OCI-LY1 (cell line): ENCODE measurements around the gene TTC13.

ENCODE experiments used
- H2AFZ ChIP-seq: fragments of 200-600 bp; sonication (generic), shearing (Covaris generic); 2 replicates; pipeline ENCODE4 v1.6.0; 2014; ENCODE audit warnings: antibody characterized with exemption, mild to moderate bottlenecking, low read length
- H3F3A ChIP-seq: fragments of 200-600 bp; sonication (generic), shearing (Covaris generic); 2 replicates; pipeline ENCODE4 v1.6.0; 2014; ENCODE audit warnings: mild to moderate bottlenecking, antibody characterized with exemption, low read length, moderate library complexity; ENCODE audit not compliant: insufficient read depth
- H3K27ac ChIP-seq: fragments of 200-600 bp; sonication (generic); 2 replicates; pipeline ENCODE4 v1.5.1; 2014; ENCODE audit warnings: low read length, mixed run types, mild to moderate bottlenecking, low read depth; ENCODE audit not compliant: poor library complexity, severe bottlenecking
- H3K27me3 ChIP-seq: fragments of 200-600 bp; sonication (generic); 2 replicates; pipeline ENCODE4 v1.6.0; 2014; ENCODE audit warnings: antibody characterized with exemption, mild to moderate bottlenecking, low read length, moderate library complexity; ENCODE audit not compliant: insufficient read depth
- H3K36me3 ChIP-seq: fragments of 200-600 bp; sonication (generic); 2 replicates; pipeline ENCODE4 v1.6.1; 2014; ENCODE audit warnings: mild to moderate bottlenecking, antibody characterized with exemption, low read length, moderate library complexity, mixed read lengths; ENCODE audit not compliant: insufficient read depth
- H3K4me1 ChIP-seq: fragments of 200-600 bp; sonication (generic); 2 replicates; pipeline ENCODE4 v1.5.1; 2014; ENCODE audit warnings: mild to moderate bottlenecking, low read length, moderate library complexity; ENCODE audit not compliant: insufficient read depth, severe bottlenecking
- H3K4me2 ChIP-seq: fragments of 200-600 bp; sonication (generic), shearing (Covaris generic); 2 replicates; pipeline ENCODE4 v1.6.1; 2014; ENCODE audit warnings: low read length
- H3K4me3 ChIP-seq: fragments of 200-600 bp; sonication (generic); 2 replicates; pipeline ENCODE4 v1.5.1; 2014; ENCODE audit warnings: low read length, low read depth, mild to moderate bottlenecking, mixed read lengths; ENCODE audit not compliant: poor library complexity, severe bottlenecking
- H3K79me2 ChIP-seq: fragments of 200-600 bp; shearing (Covaris generic); 2 replicates; pipeline ENCODE4 v1.6.1; 2016; ENCODE audit warnings: mixed run types, low read length, mixed read lengths; ENCODE audit not compliant: insufficient read depth
- H3K9ac ChIP-seq: fragments of 200-600 bp; sonication (generic), shearing (Covaris generic); 2 replicates; pipeline ENCODE4 v1.6.1; 2014; ENCODE audit warnings: mild to moderate bottlenecking, low read length, mixed read lengths
- H3K9me2 ChIP-seq: fragments of 200-600 bp; sonication (generic), shearing (Covaris generic); 2 replicates; pipeline ENCODE4 v1.6.1; 2014; ENCODE audit warnings: low read depth, mild to moderate bottlenecking, low read length, mixed read lengths
- H3K9me3 ChIP-seq: fragments of 200-600 bp; shearing (Covaris generic); 2 replicates; pipeline ENCODE4 v1.6.1; 2014; ENCODE audit warnings: low read length, mixed read lengths
- H4K20me1 ChIP-seq: fragments of 200-600 bp; sonication (generic), shearing (Covaris generic); 2 replicates; pipeline ENCODE4 v1.6.0; 2016; ENCODE audit warnings: mild to moderate bottlenecking, low read length; ENCODE audit not compliant: insufficient read depth
- EZH2 ChIP-seq: fragments of 200-600 bp; sonication (generic), shearing (Covaris generic); IDR thresholded peaks from 2 replicates; pipeline ENCODE4 v1.8.0; 2017; ENCODE audit warnings: borderline replicate concordance, mixed run types, mild to moderate bottlenecking, antibody characterized with exemption, low read length, moderate library complexity, mixed read lengths
- TF ChIP-seq, protein P1 (sequence below): fragments of 200-600 bp; sonication (generic), shearing (Covaris generic); IDR thresholded peaks from 2 replicates; pipeline ENCODE4 v1.5.1; 2017; ENCODE audit warnings: mild to moderate bottlenecking, antibody characterized with exemption, low read length, moderate library complexity, mixed read lengths

The TTC13 gene

GRCh38 chr1:230895452-230895851 is 83.2 kb downstream of the TTC13 start:
- no peak overlapping the region for H2AFZ ChIP-seq
- H3F3A ChIP-seq = no peaks in the 10 kb centered on the region
- H3K9me3 ChIP-seq = no peaks in the 10 kb centered on the region
- H3K79me2 ChIP-seq = no peaks in the 10 kb centered on the region
- no peaks in the 10 kb centered on the region for H4K20me1 ChIP-seq
- no peak overlapping the region for H3K9ac ChIP-seq
- H3K27ac ChIP-seq = no peak overlapping the region
- H3K27me3 ChIP-seq = no peaks in the 10 kb centered on the region
- H3K4me1 ChIP-seq = no peaks in the 10 kb centered on the region
- H3K36me3 ChIP-seq = no peaks in the 10 kb centered on the region
- H3K9me2 ChIP-seq = no peaks in the 10 kb centered on the region
- H3K4me3 ChIP-seq = no peak overlapping the region
- no peak overlapping the region for H3K4me2 ChIP-seq
- TF ChIP-seq EZH2 = no peak
- TF ChIP-seq, protein P1, sequence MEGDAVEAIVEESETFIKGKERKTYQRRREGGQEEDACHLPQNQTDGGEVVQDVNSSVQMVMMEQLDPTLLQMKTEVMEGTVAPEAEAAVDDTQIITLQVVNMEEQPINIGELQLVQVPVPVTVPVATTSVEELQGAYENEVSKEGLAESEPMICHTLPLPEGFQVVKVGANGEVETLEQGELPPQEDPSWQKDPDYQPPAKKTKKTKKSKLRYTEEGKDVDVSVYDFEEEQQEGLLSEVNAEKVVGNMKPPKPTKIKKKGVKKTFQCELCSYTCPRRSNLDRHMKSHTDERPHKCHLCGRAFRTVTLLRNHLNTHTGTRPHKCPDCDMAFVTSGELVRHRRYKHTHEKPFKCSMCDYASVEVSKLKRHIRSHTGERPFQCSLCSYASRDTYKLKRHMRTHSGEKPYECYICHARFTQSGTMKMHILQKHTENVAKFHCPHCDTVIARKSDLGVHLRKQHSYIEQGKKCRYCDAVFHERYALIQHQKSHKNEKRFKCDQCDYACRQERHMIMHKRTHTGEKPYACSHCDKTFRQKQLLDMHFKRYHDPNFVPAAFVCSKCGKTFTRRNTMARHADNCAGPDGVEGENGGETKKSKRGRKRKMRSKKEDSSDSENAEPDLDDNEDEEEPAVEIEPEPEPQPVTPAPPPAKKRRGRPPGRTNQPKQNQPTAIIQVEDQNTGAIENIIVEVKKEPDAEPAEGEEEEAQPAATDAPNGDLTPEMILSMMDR = no peak

DNA sequence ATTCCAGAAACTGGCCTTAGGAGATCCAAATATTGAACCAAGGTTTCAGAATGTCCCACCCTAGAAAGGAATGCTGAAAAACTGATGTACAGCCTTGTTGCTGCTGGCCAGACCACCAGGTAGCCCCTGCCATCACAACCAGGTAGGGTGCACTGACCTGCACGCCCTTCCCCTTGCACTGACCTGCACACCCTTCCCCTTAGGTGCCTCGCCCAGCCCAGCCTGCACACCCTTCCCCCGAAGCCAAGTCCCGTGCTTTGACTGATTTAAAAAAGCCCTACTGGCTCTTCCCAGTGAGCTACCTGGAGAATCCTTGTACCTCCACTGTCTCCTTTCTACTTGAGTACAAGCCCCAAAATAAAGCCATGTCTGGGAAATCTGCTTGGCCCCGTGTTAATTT is 84.0 kb downstream of the TTC13 start:
- TF ChIP-seq EZH2 = no peak
- TF ChIP-seq, protein P1 = no peak
- H4K20me1 ChIP-seq = no peaks in the 10 kb centered on the region

GRCh38 chr1:230894032-230894431 is 84.6 kb downstream of the TTC13 start:
- no peaks in the 10 kb centered on the region for H3K9me2 ChIP-seq
- no peaks in the 10 kb centered on the region for H3K79me2 ChIP-seq
- no peaks in the 10 kb centered on the region for H3K4me1 ChIP-seq
- no peaks in the 10 kb centered on the region for H3K36me3 ChIP-seq
- H3K9ac ChIP-seq = no peak overlapping the region
- no peaks in the 10 kb centered on the region for H3F3A ChIP-seq
- H3K27ac ChIP-seq = no peak overlapping the region
- no peak overlapping the region for H2AFZ ChIP-seq
- H3K4me2 ChIP-seq = no peak overlapping the region
- H3K9me3 ChIP-seq = no peaks in the 10 kb centered on the region
- H3K27me3 ChIP-seq = no peaks in the 10 kb centered on the region
- no peak for TF ChIP-seq EZH2
- TF ChIP-seq, protein P1 = no peak
- no peak overlapping the region for H3K4me3 ChIP-seq
- no peaks in the 10 kb centered on the region for H4K20me1 ChIP-seq

More for the DNA sequence above, 84.0 kb downstream of the TTC13 start:
- no peaks in the 10 kb centered on the region for H3K79me2 ChIP-seq
- H2AFZ ChIP-seq = no peak overlapping the region
- H3K9me2 ChIP-seq = no peaks in the 10 kb centered on the region
- H3F3A ChIP-seq = no peaks in the 10 kb centered on the region
- H3K27me3 ChIP-seq = no peaks in the 10 kb centered on the region
- no peak overlapping the region for H3K4me2 ChIP-seq
- H3K27ac ChIP-seq = no peak overlapping the region
- H3K36me3 ChIP-seq = no peaks in the 10 kb centered on the region
- no peak overlapping the region for H3K9ac ChIP-seq
- H3K4me3 ChIP-seq = no peak overlapping the region
- no peaks in the 10 kb centered on the region for H3K4me1 ChIP-seq
- no peaks in the 10 kb centered on the region for H3K9me3 ChIP-seq
